Small intestine (tissue), 7 donors: ENCODE results near the gene OOSP4B. TPM values are rescaled to one million over a fixed set of nuclear protein-coding genes. Genes with fewer than 3 reads are reported as not detected.
A peak's percentile ranks its signal among the peaks of the same experiment; 100 is the strongest.
"Not testable (repeated sequence)": the region's sequence is repeated elsewhere in the genome, so short reads cannot be mapped to it uniquely, and the experiment has no call there.

ENCODE experiments used
- DNase-seq, 2 donors: peaks; one replicate each; pipeline versions ENCODE4 v3.0.0 to v3.0.0-alpha.2; 2013
- FAIRE-seq: peaks from 2 replicates; lab custom pipeline; 2012; peaks lifted over from hg19 to GRCh38; lab: Jason Lieb, UNC
- H3K27ac ChIP-seq, 3 donors: one replicate each; pipeline ENCODE4 v1.5.1; 2013; ENCODE audit warnings: low read length in 2 of 3, mild to moderate bottlenecking in 2 of 3, control low read depth in 1 of 3, inconsistent platforms in 1 of 3, low read depth in 1 of 3, moderate library complexity in 1 of 3
- H3K27me3 ChIP-seq, 3 donors: one replicate each; pipeline ENCODE4 v1.6.1; 2013; ENCODE audit warnings: low read length in 3 of 3, inconsistent platforms in 1 of 3; ENCODE audit not compliant: control insufficient read depth in 3 of 3, insufficient read depth in 3 of 3
- H3K36me3 ChIP-seq, 3 donors: one replicate each; pipeline ENCODE4 v1.6.1; 2013; ENCODE audit warnings: low read length in 3 of 3, inconsistent platforms in 1 of 3, low read depth in 1 of 3, mild to moderate bottlenecking in 1 of 3, moderate library complexity in 1 of 3; ENCODE audit not compliant: control insufficient read depth in 3 of 3, insufficient read depth in 2 of 3
- H3K4me1 ChIP-seq, 3 donors: one replicate each; pipeline ENCODE4 v1.6.1; 2013; ENCODE audit warnings: low read length in 2 of 3, inconsistent platforms in 1 of 3, low read depth in 1 of 3, mild to moderate bottlenecking in 1 of 3, moderate library complexity in 1 of 3; ENCODE audit not compliant: control insufficient read depth in 3 of 3, insufficient read depth in 2 of 3
- H3K4me3 ChIP-seq, 3 donors: one replicate each; pipeline ENCODE4 v1.5.1; 2013; ENCODE audit warnings: low read length in 3 of 3, control low read depth in 1 of 3, inconsistent platforms in 1 of 3, low read depth in 1 of 3, mild to moderate bottlenecking in 1 of 3, moderate library complexity in 1 of 3
- H3K9me3 ChIP-seq, 2 donors: one replicate each; pipeline ENCODE4 v1.6.1; 2013; ENCODE audit warnings: low read depth in 1 of 2, low read length in 1 of 2; ENCODE audit not compliant: control insufficient read depth in 2 of 2, insufficient read depth in 1 of 2
- WGBS, 3 donors: extraction: QIAGEN DNeasy Blood & Tissue Kit; methylation state at CpG; one replicate each; pipeline ENCODE4 v1.1.7; 2013; 5-methylcytosine and 5-hydroxymethylcytosine counted together
- polyA plus RNA-seq, 4 donors: library from polyadenylated mRNA; stranded (reverse) in 3 of 4; unstranded in 1 of 4; fragments of 200-250 nt in 3 of 4; fragments of 120-200 nt in 1 of 4; gene quantifications; one replicate each; pipeline versions ENCODE4 v1.2.1 to v1.2.3, GENCODE V29; 2013
- donor health status: healthy with polysubstance abuse.
- donor health status: control.
- donor health status: control.
- donor health status: Bipolar disorder and iron deficiency.
- donor health status: healthy.

OOSP4B gene
- polyA plus RNA-seq, 4 donors, result not detected

DNA sequence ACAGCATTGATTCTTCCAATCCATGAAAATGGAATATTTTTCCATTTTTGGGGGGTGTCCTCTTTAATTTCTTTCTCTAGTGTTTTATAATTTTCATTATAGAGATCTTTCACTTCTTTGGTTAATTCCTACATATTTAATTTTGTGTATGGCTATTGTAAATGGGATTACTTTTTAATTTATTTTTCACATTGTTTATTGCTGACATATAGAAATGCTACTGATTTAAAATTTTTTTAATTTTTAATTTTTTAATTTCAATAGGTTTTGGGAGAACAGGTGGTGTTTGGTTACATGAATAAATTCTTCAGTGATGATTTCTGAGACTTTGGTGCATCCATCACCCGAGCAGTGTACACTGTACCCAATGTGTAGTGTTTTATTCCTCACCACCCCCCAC lies 26.6 kb upstream of the OOSP4B start:
- no peaks in the 10 kb centered on the region for H3K4me1 ChIP-seq
- DNase-seq, result no peak
- H3K36me3 ChIP-seq, result no peaks in the 10 kb centered on the region
- WGBS, 3 donors, result 62 to 83% (median 83%) methylated on average over 1 of the region's 1 CpG
- no peak for FAIRE-seq
- no peak overlapping the region for H3K4me3 ChIP-seq
- H3K27ac ChIP-seq, result no peak overlapping the region
- H3K27me3 ChIP-seq, result no peaks in the 10 kb centered on the region
- no peaks in the 10 kb centered on the region for H3K9me3 ChIP-seq

DNA sequence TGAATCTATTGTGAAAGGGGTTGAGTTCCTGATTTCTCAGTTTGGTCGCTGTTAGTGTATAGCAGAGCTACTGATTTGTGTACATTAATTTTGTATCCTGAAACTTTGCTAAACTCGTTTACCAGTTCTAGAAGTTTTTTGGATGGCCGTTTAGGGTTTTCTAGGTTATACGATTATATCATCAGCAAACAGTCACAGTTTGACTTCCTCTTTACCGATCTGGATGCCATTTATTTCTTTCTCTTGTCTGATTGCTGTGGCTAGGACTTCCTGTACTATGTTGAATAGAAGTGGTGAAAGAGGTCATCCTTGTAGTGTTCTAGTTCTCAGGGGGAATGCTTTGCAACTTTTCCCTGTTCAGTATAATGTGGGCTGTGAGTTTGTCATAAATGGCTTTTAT lies 24.6 kb upstream of the OOSP4B start:
- no peak for FAIRE-seq
- H3K27me3 ChIP-seq, result no peaks in the 10 kb centered on the region

DNA sequence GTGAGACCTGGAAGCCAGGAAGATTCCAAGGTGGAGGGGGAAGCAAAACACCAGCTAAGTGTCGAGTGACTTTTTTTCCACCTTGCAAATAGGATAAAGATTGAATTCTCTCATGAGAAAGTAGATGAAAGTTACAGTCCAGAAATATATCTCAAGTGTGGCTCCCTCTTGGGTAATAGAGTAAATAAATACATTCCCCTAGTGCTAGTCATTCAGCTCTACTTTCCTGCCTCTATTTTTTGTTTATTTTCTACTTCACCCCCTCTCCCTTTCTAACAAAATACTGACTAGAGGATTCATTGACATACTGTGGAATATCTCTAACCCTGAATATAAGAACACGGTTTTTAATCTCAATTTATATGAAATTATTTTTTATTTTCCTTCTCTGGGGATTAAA lies 19.2 kb upstream of the OOSP4B start:
- Histone ChIP-seq H3K27ac (no peak overlapping the region), H3K4me1 (no peaks in the 10 kb centered on the region), H3K4me3 (no peak overlapping the region), H3K27me3 (no peaks in the 10 kb centered on the region), H3K36me3 (no peaks in the 10 kb centered on the region), H3K9me3 (no peaks in the 10 kb centered on the region)
- FAIRE-seq, result no peak
- 70 to 77% (median 74%) methylated on average over 2 of the region's 2 CpGs for WGBS, 3 donors
- DNase-seq, result no peak

More for the DNA sequence above, 24.6 kb upstream of the OOSP4B start:
- DNase-seq, result no peak
- Histone ChIP-seq H3K9me3 (no peaks in the 10 kb centered on the region), H3K36me3 (no peaks in the 10 kb centered on the region), H3K4me3 (no peak overlapping the region), H3K27ac (no peak overlapping the region), H3K4me1 (no peaks in the 10 kb centered on the region)
- WGBS, 3 donors, result 67 to 72% (median 70%) methylated on average over 5 of the region's 5 CpGs

DNA sequence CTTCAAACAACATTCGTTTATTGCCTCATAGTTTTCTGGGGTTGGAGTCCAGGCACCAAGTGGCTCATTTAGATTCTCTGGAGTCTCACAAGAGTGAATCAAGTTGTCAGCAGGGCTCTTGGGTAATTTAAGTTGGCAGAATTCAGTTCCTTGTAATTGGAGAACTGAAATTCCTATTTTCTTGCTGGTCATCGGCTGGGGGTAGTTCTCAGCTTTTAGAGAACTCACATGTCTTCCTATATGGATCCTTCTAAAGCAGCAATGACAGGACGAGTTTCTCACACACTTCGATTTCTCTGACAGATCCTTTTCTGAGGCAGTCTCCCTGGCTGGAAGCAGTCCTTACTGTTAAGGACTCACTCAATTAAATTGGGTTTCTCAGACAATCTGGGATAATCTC lies 17.3 kb upstream of the OOSP4B start:
- H3K27ac ChIP-seq, result no peak overlapping the region
- DNase-seq, result peak in 1 of 2 donors; percentile 8
- H3K27me3 ChIP-seq, result no peaks in the 10 kb centered on the region
- no peaks in the 10 kb centered on the region for H3K4me1 ChIP-seq
- H3K4me3 ChIP-seq, result no peak overlapping the region
- FAIRE-seq, result no peak
- no peaks in the 10 kb centered on the region for H3K36me3 ChIP-seq
- 59 to 77% (median 76%) methylated on average over 4 of the region's 4 CpGs for WGBS, 3 donors
- H3K9me3 ChIP-seq, result no peaks in the 10 kb centered on the region

DNA sequence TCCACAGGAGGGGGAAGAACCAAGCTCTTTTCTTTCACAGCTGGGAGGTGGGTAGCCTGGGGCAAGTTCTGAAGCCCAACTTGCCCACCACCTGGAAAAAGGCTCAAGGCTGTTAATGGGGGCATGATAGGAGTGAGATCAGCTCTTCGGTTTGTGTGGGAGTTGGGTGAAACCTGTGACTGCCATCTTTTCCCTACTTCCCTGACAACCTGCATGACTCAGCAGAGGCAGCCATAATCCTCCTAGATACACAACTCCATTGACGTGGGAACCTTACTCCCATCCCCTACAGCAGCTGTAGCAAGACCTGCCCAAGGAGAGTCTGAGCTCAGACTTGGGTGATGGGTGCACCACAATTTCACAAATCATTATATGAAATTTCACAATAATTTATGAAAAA lies 13.3 kb upstream of the OOSP4B start:
- H3K4me3 ChIP-seq, result no peak overlapping the region
- H3K9me3 ChIP-seq, result no peaks in the 10 kb centered on the region
- WGBS, 3 donors, result 81 to 92% (median 83%) methylated on average over 2 of the region's 2 CpGs
- DNase-seq (no peak), FAIRE-seq (no peak)
- H3K4me1 ChIP-seq, result no peaks in the 10 kb centered on the region
- no peak overlapping the region for H3K27ac ChIP-seq
- no peaks in the 10 kb centered on the region for H3K36me3 ChIP-seq
- no peaks in the 10 kb centered on the region for H3K27me3 ChIP-seq

DNA sequence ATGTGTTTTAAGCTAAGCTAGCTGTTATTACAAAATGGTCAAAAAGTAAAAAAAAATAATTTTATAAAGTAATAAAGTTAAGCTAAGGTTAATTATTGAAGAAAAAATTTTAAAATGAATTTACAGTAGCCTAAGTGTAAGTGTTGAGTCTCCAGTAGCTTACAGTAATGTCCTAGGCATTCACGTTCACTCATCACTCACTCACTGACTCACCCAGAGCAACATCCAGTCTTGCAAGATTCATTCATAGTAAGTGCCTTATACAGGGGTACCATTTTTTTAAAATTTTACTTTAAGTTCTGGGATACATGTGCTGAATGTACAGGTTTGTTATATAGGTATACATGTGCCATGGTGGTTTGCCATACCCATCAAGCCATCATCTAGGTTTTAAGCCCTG lies 11.6 kb upstream of the OOSP4B start:
- H3K4me3 ChIP-seq, result no peak overlapping the region
- DNase-seq (no peak), FAIRE-seq (no peak)
- no peaks in the 10 kb centered on the region for H3K27me3 ChIP-seq
- no peaks in the 10 kb centered on the region for H3K36me3 ChIP-seq
- WGBS, 3 donors, result 96 to 98% (median 96%) methylated on average over 1 of the region's 1 CpG
- H3K4me1 ChIP-seq, result no peaks in the 10 kb centered on the region
- H3K9me3 ChIP-seq, result no peaks in the 10 kb centered on the region
- no peak overlapping the region for H3K27ac ChIP-seq

DNA sequence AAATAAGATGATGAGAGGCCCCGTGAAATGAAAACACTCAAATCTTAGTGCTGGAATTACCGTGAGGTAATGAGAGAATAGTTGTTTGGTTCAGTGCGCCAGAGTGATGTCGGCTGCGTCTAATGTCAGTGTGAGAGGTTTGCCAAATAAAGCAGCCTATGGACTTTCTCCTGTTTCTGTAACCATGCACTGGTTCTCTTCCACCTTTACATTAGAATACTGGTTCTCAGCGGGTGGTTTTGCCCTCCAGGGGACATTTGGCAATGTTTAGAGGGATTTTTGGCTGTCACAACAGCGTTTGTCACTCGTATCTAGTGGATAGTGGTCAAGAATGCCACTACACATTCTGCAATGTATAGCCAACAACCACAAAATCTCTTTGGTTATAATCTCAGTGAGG lies 1.1 kb downstream of the OOSP4B start:
- Histone ChIP-seq H3K36me3 (no peaks in the 10 kb centered on the region), H3K27me3 (no peaks in the 10 kb centered on the region), H3K4me1 (no peaks in the 10 kb centered on the region), H3K27ac (no peak overlapping the region), H3K4me3 (no peak overlapping the region), H3K9me3 (no peaks in the 10 kb centered on the region)
- FAIRE-seq, result no peak
- WGBS, 3 donors, result 69 to 78% (median 72%) methylated on average over 8 of the region's 8 CpGs
- no peak for DNase-seq

DNA sequence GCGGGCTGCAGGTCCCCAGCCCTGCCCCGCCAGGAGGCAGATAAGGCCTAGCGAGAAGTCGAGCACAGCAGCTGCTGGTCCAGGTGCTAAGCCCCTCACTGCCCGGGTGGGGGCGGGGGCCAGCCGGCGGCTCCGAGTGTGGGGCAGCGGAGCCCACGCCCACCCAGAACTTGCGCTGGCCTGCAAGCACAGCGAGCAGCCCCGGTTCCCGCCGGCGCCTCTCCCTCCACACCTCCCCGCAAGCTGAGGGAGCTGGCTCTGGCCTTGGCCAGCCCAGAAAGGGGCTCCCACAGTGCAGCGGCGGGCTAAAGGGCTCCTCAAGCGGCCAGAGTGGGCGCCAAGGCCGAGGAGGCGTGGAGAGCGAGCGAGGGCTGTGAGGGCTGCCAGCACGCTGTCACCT lies 3.4 kb downstream of the OOSP4B start:
- H3K4me3 ChIP-seq, result not testable (repeated sequence)

DNA sequence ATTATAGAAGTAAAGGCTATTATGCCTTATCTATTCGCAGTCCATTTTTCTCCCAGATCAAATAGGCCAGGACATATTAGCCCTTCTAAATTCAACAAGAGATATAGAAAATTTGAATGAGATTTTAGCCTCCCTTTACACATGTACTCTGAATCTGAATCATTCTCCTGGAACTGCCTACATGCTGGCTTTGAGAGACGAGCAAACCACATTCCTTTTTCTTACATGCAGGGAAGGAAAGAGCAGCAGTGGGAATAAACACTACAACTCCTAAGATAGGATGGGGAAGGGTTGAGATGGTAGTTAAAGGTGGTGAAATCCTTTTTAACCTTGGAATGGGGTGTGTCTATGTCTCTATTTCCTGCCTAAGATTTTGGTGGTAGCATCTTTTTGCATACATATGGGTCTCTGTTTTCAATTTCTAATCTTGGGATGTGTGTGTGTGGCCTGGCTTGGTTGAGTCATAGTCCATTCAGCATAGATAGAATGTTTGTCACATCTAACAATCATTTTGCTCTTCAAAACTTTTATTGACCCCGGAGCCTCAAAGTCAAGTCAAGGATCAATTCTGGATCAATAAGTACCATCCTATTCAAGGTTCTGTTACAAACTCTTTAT lies 12.1 kb downstream of the OOSP4B start:
- Histone ChIP-seq H3K9me3 (no peaks in the 10 kb centered on the region), H3K4me3 (no peak overlapping the region), H3K4me1 (no peaks in the 10 kb centered on the region), H3K27ac (no peak overlapping the region), H3K36me3 (no peaks in the 10 kb centered on the region), H3K27me3 (no peaks in the 10 kb centered on the region)
- FAIRE-seq (no peak), DNase-seq (no peak)
- WGBS, 3 donors, result 85 to 88% (median 87%) methylated on average over 3 of the region's 3 CpGs

More for the DNA sequence above, 3.4 kb downstream of the OOSP4B start:
- FAIRE-seq, H3K27ac ChIP-seq, DNase-seq, H3K27me3 ChIP-seq, H3K9me3 ChIP-seq, H3K4me1 ChIP-seq, H3K36me3 ChIP-seq: not testable (repeated sequence)
- 93 to 98% (median 98%) methylated on average over 21 to 27 of the region's 27 CpGs for WGBS, 3 donors
